ENCODE results near the gene TLCD2.
"Not testable (repeated sequence)": the region's sequence is repeated elsewhere in the genome, so short reads cannot be mapped to it uniquely, and the experiment has no call there.

Gene TLCD2

GRCh38 chr17:1684378-1685189, 25.6 kb downstream of the TLCD2 start, which contains the start of gene PRPF8:
PRPF8 (minus strand) TSS chr17:1684867; CDS start chr17:1684571, 296 bp downstream.
- peak; percentile 96 for DNase-seq

DNA sequence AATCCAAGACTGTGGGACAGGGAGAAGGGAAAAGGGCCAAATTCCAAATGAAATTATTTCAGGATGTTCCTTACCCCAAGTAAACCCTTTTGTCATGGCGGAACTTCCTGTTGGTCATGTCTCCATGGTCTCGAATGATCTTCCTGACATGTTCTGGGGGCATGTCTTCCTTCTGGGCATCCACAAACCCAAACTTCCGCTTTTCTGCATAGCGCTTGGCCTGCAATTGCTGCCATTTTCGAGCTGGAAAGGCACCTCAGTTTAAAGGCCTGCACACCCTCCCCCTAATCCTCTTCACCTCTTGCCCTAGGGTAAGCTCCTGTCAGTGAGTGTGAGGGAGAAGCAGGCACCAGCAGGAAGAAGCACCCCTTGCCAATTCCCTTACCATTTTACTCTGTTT, 26.7 kb downstream of the TLCD2 start:
- DNase-seq = no peak

DNA sequence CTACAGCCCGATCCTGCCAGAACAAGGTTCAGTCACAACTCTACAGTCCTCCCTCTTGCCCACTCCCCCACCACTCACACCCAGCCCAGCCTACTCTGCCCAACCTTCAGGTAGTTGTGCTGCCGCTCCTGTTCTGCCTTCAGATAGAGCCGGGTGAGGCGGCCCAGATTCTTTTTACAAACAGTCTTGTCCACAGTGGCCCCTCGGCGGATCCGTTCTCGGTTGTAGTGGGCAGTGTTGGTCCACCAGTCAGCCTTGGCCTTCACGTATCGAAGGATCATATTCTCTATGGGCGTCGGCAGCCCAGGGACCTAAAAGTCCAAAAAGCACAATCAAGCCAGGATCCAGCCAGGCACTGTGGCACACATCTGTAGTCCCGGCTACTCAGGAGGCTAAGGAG, 33.8 kb downstream of the TLCD2 start:
- no peak for DNase-seq

DNA sequence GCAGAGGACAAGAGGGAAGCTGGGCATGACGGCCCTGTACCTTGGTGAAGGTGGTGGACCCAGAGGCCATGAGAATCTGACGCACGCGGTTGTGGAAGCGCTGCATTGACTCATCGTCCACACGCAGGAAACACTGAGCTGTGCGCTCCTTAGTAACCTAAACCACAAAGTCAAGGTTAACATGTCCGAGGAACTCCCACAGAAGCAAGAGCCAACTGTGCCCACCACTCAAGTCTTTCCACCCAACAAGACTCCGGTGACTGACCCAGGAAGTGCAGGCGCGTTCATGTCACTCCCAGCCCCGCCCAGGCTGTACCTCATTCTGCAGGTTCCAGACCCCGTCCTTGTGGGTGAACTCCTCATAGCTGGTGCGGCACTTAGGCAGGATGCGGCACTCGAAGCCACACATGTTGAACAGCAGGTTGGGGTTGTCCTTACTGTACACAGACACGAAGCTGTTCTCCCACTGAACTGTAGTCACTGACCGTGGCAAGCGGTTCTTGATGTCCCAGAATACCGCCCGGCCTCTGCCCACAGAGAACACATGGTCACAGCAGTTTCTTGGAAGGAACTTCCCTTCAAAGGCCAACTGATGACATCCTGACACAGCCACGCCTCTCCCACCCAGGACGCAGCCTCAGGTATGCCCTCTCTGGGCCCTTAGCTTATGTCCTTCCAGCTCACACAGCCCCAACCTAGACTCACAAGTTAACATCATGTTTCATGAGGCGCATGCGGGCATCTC, 37.0 kb downstream of the TLCD2 start:
- no peak for DNase-seq

DNA sequence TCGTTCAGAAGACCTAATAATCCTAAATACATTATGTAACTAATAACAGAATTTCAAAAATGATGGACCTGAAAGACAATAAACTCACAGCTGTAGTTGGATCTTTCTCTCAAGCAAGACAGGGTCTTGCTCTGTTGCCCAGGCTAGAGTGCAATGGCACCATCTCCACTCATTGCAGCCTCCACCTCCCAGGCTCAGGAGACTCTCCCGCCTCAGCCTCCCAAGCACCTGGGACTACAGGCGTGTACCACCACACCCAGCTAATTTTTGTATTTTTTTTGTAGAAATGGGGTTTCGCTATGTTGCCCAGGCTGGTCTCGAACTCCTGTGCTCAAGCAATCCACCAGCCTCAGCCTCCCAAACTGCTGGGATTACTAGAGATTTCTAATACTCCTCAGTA, 46.2 kb downstream of the TLCD2 start:
- not testable (repeated sequence) for DNase-seq

GRCh38 chr17:1661045-1661444, 49.1 kb downstream of the TLCD2 start:
- DNase-seq = no peak

DNA sequence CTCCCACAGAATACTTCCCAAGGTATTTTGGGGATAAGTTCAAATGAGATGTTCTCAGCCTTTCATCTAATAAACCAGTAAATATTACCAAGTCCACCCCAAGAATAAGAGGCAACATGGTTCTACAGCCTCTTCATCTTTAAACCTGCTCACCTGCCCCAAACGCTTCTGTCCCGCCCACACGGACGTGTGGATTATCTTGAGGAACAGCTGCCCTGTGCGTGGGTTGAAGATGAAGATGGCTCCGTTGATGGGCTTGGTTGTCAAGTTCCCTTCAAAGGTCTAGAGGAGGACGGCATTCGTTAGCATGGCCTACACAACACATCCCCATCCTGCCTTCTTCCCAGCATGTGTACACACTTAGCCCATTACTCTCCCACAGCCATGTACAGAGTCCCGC, 52.1 kb downstream of the TLCD2 start:
- DNase-seq = no peak

DNA sequence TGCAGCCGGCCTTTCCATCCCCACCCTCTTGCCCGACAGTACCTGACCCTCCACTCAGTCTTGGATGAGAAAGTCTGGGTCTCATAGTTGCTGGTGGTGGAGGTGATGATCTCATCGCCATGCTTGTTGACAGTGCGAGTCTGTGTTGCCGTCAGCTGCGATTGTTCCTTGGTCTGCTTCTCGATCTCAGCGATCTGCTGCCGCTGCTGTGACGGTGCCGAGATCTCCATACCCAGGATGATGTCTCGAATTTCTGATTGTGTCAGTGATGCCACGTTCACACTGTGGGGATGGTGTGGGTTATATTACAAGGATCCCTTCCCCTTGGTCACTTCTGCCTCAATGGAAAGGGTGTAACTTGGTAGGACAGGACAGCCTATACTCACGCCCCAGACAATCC, 56.4 kb downstream of the TLCD2 start:
- no peak for DNase-seq

- DNase-seq = not testable (repeated sequence)
These were observed 57.4 kb downstream of the TLCD2 start for GRCh38 chr17:1652794-1653193.
